ENCODE measurements around the gene DNMT3A.

Gene DNMT3A

DNA sequence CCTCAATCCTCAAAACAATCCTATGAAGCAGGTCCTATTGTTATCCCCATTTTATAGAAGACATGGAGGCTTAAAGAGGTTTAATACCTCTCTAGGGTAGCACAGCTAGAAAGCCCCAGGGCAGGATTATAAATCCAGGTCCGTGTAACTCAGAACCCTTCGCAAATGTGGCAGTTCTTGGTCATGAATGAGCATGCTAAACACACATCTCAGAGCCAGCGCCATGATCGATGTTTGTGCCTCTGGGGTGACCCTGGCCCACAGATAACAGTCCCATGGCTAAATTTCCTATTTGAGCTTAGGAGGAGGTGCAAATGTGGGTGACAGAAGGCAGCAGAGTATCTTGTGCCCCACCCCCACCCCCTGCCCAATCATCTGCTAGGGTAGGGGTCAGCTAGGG is 17.5 kb downstream of the DNMT3A start:
- DNase-seq: no peak

DNA sequence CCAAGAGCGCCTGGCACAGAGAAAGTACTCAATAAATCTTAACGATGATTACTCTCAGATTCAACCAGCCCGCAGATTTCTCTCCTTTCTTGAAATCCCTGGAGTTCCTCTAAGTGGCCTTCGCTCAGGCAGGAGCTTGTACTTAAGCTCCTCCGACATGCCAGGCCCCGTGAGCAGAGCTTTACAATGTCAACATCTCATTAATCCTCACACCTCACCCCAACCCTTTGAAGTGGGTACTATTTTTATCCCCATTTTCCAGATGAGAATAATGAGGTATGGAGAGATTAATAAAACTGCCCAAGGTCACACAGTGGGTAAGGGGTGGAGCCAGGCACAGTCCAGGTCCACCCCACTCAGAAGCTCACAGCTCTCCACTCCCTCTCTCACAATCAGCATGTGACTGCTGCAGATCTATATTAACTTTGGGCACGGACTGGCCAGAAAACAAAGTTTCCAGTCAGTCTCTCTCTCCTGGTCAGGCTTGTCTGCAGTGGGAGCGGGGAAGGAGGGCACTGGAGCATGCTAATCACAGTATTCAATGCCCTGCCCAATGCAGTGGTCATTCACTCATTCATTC is 18.0 kb downstream of the DNMT3A start:
- DNase-seq: no peak

GRCh38 chr2:25323042-25323514 is 18.6 kb downstream of the DNMT3A start:
- peak; percentile 47 for DNase-seq

DNA sequence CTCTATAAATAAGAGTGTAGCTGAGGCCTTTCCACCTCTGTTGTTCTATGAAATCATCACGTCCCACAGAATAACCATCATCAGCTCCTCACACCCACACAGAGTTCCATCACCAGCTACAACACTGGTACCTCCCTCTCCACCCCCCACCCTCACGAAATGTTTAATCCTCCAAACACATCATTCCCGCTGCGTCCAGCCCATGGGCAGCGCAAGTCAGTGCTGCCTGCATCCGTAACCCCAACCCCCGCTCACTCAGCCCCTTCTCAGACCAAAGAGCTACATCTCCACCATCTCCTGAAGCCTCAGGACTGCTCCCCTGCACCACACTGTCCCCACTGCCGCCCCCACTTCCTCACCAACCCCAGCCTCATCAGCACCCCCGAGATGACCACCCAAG is 19.4 kb downstream of the DNMT3A start:
- no peak for DNase-seq

- no peak for DNase-seq
Measured at GRCh38 chr2:25320077-25320476, 21.6 kb downstream of the DNMT3A start.

DNA sequence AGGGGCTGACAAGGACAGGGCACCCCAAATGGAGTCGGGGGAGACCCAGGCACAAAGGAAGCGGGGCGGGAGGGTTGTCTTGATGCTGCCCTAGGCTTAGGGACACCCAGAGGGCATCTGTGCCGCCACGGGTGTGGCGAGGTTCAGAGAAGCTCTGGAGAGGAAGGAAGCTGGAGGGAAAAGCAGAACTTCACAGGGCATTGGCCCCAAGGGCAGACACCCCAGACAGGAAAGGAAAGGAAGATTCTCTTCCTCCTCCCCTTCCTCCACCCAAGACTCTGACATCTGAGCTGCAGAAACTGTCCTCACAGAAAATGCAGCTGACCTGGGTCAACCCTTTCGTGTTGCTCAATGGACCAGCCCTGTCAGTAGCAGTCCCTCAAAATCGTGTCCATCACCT is 25.6 kb downstream of the DNMT3A start:
- DNase-seq: no peak

DNA sequence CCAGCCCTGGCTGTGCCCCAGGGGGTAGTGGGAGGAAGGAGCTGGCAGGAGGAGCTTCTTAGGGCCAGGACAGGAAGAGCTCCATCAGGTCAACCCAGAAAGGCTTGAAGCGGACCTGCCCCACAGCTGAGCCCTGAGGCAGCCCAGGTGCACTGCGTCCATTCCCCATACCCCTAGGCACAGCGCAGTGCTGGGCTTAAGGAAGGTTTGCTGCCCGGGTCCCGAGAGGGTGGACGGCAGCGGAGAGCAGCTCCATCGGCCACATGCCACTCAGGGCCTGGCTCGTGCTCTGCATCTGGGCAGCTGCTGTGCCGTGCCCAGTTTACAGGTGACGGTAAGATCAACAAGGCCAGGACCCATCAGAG is 26.4 kb downstream of the DNMT3A start:
- DNase-seq: no peak

GRCh38 chr2:25314514-25315315 is 27.0 kb downstream of the DNMT3A start:
- peak; percentile 24 for DNase-seq

DNA sequence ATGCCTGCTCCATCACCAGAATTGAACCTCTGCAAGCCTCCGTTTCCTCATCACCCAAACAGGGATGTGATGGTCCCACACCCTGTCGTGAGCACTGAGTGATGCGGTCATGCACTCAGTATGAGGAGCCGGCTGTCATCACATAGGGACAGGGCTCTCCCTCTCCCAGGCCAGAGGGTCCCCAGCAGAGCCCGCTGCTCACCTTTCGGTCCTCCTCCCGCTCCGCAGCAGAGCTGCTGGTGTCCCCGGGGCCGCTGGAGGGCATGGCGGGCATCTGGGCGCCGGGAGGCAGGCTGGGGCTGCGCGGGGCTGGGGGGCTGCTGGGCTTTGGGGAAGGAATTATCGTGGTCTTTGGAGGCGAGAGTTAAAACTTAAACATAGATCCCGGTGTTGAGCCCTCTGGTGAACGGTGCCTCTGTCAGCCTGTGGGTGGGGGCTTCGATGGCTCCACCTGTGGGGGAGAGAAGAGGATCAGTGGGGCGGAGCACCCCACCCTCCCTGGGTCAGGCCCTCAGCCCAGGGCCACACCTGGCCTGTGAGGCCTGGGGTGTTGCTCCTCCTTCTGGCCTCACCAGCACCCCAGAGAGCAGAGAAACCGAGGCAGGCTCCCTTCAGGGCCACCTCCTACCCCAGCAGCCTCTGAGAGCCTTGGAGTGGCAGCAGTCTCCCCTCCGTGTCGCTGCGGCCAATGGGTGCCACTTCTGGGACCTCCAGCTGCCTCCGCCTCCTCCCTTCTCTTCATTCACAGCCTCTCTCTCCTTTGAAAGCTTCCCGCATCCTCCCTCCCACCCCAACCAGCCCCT is 27.8 kb downstream of the DNMT3A start:
- DNase-seq: no peak

DNA sequence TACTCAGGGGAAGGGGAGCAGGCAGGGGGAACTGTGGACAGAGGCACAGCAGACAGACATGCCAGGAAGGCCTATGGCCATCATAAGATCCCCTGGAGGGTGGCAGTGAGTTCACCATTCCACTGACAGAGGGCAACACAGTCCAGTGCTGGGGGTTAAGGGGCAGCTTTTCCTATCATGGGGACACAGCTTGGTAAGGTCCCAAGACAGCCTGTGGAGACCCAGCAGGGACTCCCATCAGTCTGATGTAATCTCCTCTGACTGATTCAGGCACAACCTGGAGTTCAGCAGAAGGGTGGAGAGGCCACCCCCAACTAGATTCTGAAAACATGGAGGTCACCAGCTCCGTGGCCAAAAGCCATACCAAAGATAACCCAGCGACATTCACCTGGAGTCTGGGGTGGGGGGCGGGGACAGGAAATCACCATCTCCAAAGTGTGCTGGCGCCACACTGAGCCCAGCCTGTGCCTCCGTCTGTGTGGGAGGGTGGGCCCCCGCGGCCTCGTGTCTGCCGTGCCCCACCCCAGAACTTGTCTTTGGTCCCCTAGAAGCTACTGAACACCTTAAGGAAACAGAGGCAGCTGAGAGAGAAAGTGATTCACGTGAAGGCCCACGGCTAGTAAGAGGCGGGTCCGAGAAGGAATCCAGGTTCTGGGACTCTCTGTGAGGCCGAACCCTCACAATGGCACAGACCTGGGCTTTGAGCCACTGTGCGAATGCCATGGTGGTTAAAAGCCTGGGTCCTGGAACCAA is 28.6 kb downstream of the DNMT3A start:
- no peak for DNase-seq

DNA sequence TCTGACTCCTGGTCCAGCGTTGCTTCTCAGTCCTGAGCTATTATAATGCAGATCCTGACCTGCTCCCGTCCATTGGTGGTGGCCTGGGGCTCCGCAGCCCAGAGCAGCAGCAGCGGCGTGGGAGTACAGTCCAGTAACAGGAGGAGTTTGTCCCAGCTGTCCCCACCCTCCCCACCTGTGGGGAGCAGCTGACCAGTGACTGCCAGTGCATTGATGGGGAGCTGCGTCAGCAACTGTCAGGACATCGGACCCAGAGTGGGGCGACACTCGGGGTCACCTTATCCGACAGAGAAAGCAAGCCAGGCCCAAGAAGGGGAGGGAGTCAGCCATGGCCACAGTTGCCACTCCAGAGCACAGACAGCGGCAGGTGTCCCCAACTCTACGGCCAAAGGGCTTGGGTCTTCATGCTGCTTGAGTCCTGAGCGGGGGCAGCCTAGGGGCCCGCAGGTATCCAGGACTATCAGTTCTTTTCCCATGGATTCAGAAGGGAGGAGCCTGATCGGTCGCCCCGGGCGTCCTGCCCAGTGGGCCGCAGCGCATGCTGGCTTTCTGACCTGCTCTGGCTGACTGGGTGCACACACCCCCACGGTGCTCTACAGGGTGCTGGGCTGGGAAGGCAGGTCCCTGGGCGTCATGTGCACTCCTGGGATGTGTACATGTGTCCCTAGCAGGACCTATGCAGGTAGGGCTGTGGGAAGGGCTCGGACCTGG is 29.7 kb downstream of the DNMT3A start:
- DNase-seq: no peak

- DNase-seq: no peak
Measured at GRCh38 chr2:25310965-25311864, 30.5 kb downstream of the DNMT3A start.

DNA sequence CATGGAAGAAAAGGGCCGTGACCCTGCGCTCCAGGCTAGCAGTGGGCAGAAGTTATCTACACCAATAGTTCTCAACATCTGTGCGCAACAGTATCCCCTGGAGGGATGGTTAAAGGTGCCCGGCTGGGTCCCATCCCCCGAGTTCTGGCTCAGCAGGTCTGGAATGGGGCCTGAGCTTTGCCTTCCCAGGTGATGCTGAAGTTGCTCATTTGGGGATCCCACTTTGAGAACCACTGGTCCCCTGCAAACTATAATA is 31.1 kb downstream of the DNMT3A start:
- DNase-seq: no peak

DNA sequence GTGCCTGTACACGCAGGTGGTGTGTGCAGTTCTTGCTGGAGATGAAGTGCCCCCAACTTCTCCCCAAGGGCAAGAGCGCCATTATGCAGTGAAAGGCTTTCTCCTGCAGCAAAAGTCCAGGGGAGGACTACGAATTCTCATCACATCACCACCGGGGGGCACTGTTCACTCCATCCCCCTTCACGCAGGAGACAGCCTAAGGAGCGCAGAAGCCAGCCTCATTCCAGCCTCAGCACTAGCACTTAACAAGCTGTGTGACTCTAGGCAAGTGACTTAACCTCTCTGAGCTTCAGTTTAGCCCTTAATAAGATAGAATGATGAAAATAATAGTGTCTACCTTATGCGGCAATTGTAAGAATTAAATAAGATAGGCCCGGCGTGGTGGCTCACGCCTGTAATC is 32.3 kb downstream of the DNMT3A start:
- DNase-seq: peak; percentile 10

DNA sequence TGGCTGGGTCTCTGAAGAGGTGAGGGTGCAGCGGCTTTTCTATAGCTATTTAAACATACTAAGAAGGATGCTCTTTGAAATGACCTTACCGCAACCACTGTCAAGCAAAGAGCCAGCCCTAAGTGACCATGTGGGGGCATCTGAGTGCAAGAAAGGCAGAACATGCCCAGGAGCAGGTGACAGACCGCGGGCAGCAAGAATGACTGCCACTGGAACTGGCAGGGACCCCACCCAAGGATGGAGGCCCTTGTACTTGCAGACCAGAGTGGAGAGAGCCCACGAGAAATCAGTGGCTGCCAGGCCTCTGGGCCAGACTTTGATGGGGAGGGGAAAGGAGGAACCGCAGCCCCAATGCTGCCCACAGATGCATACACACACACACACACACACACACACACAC is 33.1 kb downstream of the DNMT3A start:
- DNase-seq: no peak

- no peak for DNase-seq
Measured at GRCh38 chr2:25307949-25308557, 33.7 kb downstream of the DNMT3A start.

DNA sequence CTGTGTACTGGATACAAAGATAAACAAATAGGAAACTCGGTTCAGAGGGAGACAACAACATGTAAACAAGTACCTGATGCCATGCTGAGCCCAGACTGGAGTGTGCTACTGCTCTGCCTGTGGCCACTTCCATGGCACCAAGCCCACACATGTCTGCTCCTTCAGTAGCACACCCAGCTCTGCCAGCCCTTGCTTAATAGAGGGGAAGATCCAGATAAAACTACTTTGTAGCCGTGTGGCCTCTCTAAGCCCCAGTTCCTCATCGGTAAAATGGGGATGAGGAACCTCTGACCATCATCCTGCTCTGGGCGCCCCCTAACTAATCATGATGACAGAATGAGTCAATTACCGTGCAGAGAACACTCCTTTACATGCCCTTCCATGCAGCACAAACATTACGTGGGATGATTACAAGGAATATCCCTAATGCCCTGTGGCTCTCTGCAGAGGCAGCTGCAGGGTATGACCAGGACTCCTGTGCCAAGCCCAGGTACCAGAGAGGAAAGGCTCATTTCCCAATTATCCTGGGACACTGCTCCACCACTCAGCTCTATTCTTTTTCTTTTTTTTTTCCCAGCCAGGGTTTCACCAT is 34.9 kb downstream of the DNMT3A start:
- DNase-seq: no peak

GRCh38 chr2:25305775-25306174 is 36.0 kb downstream of the DNMT3A start:
- DNase-seq: no peak

GRCh38 chr2:25304826-25305596 is 36.7 kb downstream of the DNMT3A start:
- DNase-seq: no peak

GRCh38 chr2:25304321-25304720 is 37.4 kb downstream of the DNMT3A start:
- no peak for DNase-seq
